H1 (cell line): ENCODE data around the gene HLA-C.
"Not testable (repeated sequence)": the region's sequence is repeated elsewhere in the genome, so short reads cannot be mapped to it uniquely, and the experiment has no call there.

Experiments
- ASH2L ChIP-seq: fragments of 200-600, 300-600 bp; sonication (generic); IDR thresholded peaks from one replicate; pipeline ENCODE4 v1.7.1; 2017; ENCODE audit warnings: low read length
- BCL11A ChIP-seq, 2 experiments: IDR thresholded peaks; one replicate each; pipeline ENCODE4 v1.6.1; 2011; ENCODE audit warnings: low read depth in 2 of 2, low read length in 2 of 2, mild to moderate bottlenecking in 2 of 2
- CHD2 ChIP-seq: IDR thresholded peaks from 2 replicates; pipeline ENCODE4 v1.6.1; 2012; ENCODE audit warnings: low read length, improper control_type of control experiment
- CTCF ChIP-seq, 3 experiments: IDR thresholded peaks; 1 replicate in 2 of 3; 2 replicates in 1 of 3; pipeline versions ENCODE4 v1.5.1 to v1.6.1; 2011; ENCODE audit warnings: low read length in 3 of 3, mild to moderate bottlenecking in 3 of 3, inconsistent platforms in 2 of 3, low read depth in 1 of 3, moderate library complexity in 1 of 3; ENCODE audit not compliant: insufficient read depth in 1 of 3; ENCODE audit errors: control extremely low read depth in 1 of 3
- EP300 ChIP-seq, 2 experiments: IDR thresholded peaks; 1 replicate in 1 of 2; 2 replicates in 1 of 2; pipeline ENCODE4 v1.6.1; 2011 to 2012; ENCODE audit warnings: low read depth in 2 of 2, low read length in 2 of 2, mild to moderate bottlenecking in 2 of 2, borderline replicate concordance in 1 of 2, inconsistent platforms in 1 of 2, moderate library complexity in 1 of 2
- EZH2 ChIP-seq: fragments of 200-600 bp; sonication (generic); IDR thresholded peaks from 2 replicates; pipeline ENCODE4 v1.7.1; 2012; ENCODE audit warnings: low read depth, mild to moderate bottlenecking, moderate library complexity, low read length, inconsistent platforms; ENCODE audit not compliant: severe bottlenecking
- GTF2F1 ChIP-seq: IDR thresholded peaks from 2 replicates; pipeline ENCODE4 v1.6.1; 2012; ENCODE audit warnings: low read depth, low read length, improper control_type of control experiment, borderline replicate concordance
- KDM1A ChIP-seq: fragments of 200-600, 300-600 bp; sonication (generic); IDR thresholded peaks from 2 replicates; pipeline ENCODE4 v1.7.1; 2016; ENCODE audit warnings: mild to moderate bottlenecking, low read length, borderline replicate concordance
- POLR2AphosphoS5 ChIP-seq: IDR thresholded peaks from 2 replicates; pipeline ENCODE4 v1.6.1; 2011; ENCODE audit warnings: low read depth, low read length
- RBBP5 ChIP-seq: IDR thresholded peaks from 2 replicates; pipeline ENCODE4 v1.7.1; 2012; ENCODE audit warnings: low read depth, mild to moderate bottlenecking, inconsistent platforms, low read length, moderate library complexity, borderline replicate concordance
- RFX5 ChIP-seq: IDR thresholded peaks from 2 replicates; pipeline ENCODE4 v1.6.1; 2011; ENCODE audit warnings: low read depth, low read length, improper control_type of control experiment, borderline replicate concordance
- SAP30 ChIP-seq: fragments of 300-600 bp; sonication (generic); IDR thresholded peaks from 2 replicates; pipeline ENCODE4 v1.7.1; 2012; ENCODE audit warnings: low read length, moderate library complexity, mild to moderate bottlenecking, inconsistent platforms; ENCODE audit not compliant: insufficient read depth, insufficient replicate concordance
- SP2 ChIP-seq: IDR thresholded peaks from 2 replicates; pipeline ENCODE4 v1.6.1; 2012; ENCODE audit warnings: mild to moderate bottlenecking, low read length, inconsistent platforms
- TAF1 ChIP-seq: IDR thresholded peaks from 2 replicates; pipeline ENCODE4 v1.6.1; 2011; ENCODE audit warnings: mild to moderate bottlenecking, low read depth, low read length

- TF ChIP-seq CHD2; TAF1; CTCF (IDR thresholded peaks at IDR 0.05; ENCODE audit: control extremely low read depth in 1 of 3, insufficient read depth in 1 of 3, low read depth in 1 of 3, low read length in 3 of 3); POLR2AphosphoS5; ASH2L; BCL11A (IDR thresholded peaks at IDR 0.05; ENCODE audit: low read depth in 2 of 2, low read length in 2 of 2); SAP30; SP2; EZH2; RFX5; KDM1A; RBBP5; GTF2F1; EP300 (IDR thresholded peaks at IDR 0.05; ENCODE audit: borderline replicate concordance in 1 of 2, low read depth in 2 of 2, low read length in 2 of 2): not testable (repeated sequence)
Observed at GRCh38 chr6:31259995-31260394, 11.9 kb downstream of the HLA-C start.
